NT2/D1 (cell line): ENCODE data around the gene SLC15A4.

Experiments used
- YY1 ChIP-seq: IDR thresholded peaks from 2 replicates; pipeline ENCODE4 v1.6.1; 2011; ENCODE audit not compliant: insufficient read length, insufficient read depth
- ZNF274 ChIP-seq: IDR thresholded peaks from 2 replicates; pipeline ENCODE4 v1.6.1; 2011; ENCODE audit warnings: mild to moderate bottlenecking, low read depth, low read length

DNA sequence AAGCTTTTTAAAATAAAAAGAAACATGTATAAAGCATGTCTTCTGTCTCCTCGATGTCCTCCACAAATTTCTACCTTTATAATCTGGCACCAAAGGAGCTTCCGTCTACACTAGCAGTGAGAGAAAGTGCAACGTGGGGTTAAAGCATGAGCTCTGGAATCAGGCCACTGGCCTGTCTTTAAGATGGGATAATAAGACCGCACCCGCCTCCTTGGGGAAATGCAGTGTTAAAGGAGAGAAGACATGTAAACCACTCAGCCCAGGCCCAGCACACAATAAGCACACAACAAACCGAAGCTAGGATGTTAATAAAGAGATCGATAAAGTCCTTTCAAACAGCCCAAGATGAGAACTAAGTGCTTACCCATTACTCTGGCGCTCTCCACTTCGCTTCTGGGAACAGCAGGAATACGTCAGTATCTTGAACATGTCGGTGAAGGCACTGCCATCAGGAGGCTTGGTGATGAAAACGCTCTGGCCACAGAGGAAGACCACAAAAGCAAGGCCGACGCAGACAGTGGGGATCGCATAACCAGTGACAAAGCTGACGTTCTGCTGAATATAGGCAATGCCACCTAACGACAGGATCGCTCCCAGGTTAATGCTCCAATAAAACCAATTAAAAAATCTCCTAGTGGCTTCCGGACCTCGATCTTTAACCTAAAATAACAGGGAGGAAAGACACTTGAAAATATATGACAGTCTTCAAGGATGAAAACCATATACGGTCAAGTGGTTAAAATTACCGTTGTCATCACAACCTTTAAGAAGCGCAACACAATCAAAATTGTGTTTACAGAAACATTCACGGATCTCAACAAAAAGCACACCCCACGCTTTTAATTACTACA, 9.1 kb downstream of the SLC15A4 start:
- no peak for TF ChIP-seq YY1
- TF ChIP-seq ZNF274, result no peak
